NT2/D1 (cell line): Measurements from ENCODE around the gene CAMK4.

Experiments
- YY1 ChIP-seq: IDR thresholded peaks from 2 replicates; pipeline ENCODE4 v1.6.1; 2011; ENCODE audit not compliant: insufficient read length, insufficient read depth
- ZNF274 ChIP-seq: IDR thresholded peaks from 2 replicates; pipeline ENCODE4 v1.6.1; 2011; ENCODE audit warnings: mild to moderate bottlenecking, low read depth, low read length

DNA sequence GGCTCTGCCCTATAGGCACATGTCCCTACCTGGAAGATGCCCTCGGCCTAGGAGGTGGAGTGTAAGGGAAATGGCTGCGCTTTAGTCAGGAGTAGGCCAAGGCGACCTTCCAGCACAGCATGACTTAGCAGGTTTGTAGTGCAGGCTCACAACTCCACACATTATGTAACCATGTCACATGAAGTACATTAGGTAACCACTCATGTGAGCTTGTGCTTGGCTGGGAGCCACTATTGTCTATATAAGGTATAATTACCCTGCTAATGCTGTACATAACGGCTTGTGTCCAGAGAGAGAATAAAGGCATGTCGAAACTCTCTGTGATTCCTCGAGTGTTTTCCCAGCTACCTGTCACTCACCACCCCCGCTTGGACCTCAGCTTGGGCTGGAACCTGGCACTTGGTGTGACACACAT lies 74.9 kb downstream of the CAMK4 start:
- TF ChIP-seq ZNF274 (no peak), YY1 (no peak)
